ENCODE data around the gene TBC1D7. TPM values are rescaled to one million over a fixed set of nuclear protein-coding genes. Genes with fewer than 3 reads are reported as not detected.

The TBC1D7 gene
- total RNA-seq, 4 donors from 2014 or later = 5.7 to 14.9 (median 6.6) TPM

DNA sequence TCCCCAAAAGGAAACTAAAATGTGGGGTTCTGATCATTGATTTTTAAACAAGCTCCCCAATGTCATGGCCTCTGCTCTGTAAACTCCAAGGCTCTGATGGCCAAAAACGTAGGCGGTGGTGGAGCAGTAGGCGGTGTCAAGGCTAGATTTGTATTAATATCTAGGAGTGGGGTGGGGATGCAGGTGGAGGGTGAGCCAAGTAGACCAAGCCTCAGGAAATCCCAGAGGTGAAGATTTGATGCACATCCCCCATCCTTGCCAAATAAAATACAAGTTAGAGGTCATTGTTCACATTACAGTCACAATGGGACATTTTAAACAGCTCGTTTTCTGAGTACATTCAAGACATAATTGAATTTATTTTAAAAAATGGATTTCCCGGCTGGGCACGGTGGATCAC is 30.9 kb upstream of the TBC1D7 start:
- H3K4me1 ChIP-seq = peaks cover 0 to 19% of the 10 kb centered on the region in 2 donors
- H3K9me3 ChIP-seq = no peaks in the 10 kb centered on the region
- no peaks in the 10 kb centered on the region for H3K27me3 ChIP-seq
- H3K4me3 ChIP-seq = no peak overlapping the region
- peaks cover 0 to 4% of the 10 kb centered on the region in 2 donors for H3K36me3 ChIP-seq
- no peak for TF ChIP-seq POLR2A (IDR thresholded peaks at IDR 0.05)
- ATAC-seq (peak in 1 of 2 donors; percentile 69), DNase-seq (no peak)
- peak overlapping the region in 2 of 4 donors; percentile 11 to 37 for H3K27ac ChIP-seq
- in situ Hi-C loops (cut with MboI; ENCODE audit: low sequenced_read_pairs in 4 of 4) (no loop called here), intact Hi-C loops (cut with DNase I; ENCODE audit: low total_unique reads) (no loop called here)

DNA sequence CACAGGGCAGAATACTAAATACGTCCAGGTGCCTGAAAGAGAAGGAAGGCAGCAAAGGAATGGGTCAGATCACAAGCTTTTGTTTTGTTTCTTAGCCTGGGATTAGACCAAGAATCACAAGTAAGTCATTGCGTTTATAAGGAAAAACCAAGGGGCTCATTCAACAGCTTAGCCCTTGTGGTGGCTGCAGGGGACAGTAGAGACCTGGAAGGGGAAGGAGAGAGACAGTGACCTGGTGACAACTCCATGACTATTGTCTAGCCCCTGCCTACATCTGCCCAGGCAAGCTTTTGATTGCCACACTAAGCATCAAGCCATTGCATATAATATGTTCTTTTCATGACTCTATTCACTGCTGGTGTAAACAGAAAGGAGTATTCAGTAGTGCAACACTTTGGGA is 30.2 kb upstream of the TBC1D7 start:
- Histone ChIP-seq H3K36me3 (no peaks in the 10 kb centered on the region), H3K27me3 (no peaks in the 10 kb centered on the region), H3K4me1 (peaks cover 0 to 19% of the 10 kb centered on the region in 2 donors), H3K4me3 (no peak overlapping the region), H3K27ac (peak overlapping the region in 1 of 4 donors; percentile 30), H3K9me3 (no peaks in the 10 kb centered on the region)
- no peak for DNase-seq
- TF ChIP-seq, protein P1, sequence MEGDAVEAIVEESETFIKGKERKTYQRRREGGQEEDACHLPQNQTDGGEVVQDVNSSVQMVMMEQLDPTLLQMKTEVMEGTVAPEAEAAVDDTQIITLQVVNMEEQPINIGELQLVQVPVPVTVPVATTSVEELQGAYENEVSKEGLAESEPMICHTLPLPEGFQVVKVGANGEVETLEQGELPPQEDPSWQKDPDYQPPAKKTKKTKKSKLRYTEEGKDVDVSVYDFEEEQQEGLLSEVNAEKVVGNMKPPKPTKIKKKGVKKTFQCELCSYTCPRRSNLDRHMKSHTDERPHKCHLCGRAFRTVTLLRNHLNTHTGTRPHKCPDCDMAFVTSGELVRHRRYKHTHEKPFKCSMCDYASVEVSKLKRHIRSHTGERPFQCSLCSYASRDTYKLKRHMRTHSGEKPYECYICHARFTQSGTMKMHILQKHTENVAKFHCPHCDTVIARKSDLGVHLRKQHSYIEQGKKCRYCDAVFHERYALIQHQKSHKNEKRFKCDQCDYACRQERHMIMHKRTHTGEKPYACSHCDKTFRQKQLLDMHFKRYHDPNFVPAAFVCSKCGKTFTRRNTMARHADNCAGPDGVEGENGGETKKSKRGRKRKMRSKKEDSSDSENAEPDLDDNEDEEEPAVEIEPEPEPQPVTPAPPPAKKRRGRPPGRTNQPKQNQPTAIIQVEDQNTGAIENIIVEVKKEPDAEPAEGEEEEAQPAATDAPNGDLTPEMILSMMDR (IDR thresholded peaks at IDR 0.05 in 4 of 5, conservative IDR thresholded peaks at IDR 0.05 in 1 of 5) = no peak
- TF ChIP-seq POLR2A (IDR thresholded peaks at IDR 0.05) = no peak
- no peak for ATAC-seq
- intact Hi-C loops (cut with DNase I; ENCODE audit: low total_unique reads) = no loop called here
- in situ Hi-C loops (cut with MboI; ENCODE audit: low sequenced_read_pairs in 4 of 4) = no loop called here

DNA sequence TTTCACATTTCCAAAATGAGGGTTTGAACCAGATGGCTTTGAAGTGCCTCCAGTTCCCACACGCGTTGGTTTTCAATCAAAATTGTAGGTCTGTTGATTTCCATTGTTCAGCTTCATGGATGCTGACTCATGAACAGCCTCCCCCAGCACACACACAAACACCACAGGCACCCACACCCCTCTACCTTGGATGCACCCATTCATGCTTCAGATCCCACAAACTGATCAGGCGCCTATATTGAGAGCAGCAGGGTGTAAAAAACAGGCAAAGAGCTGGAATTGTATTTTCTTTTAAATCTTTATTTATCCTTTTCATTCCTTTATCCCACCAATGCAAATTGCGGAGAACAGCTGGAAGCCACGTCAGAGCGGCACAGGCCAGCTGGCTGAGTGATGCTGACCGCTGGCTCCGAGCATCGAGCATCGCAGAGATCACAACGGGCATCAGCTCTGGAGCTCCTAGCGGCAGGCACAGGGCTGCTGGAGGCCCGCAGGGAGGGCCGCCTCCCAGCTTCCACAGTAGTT is 29.3 kb upstream of the TBC1D7 start:
- intact Hi-C loops (cut with DNase I; ENCODE audit: low total_unique reads) (no loop called here), in situ Hi-C loops (cut with MboI; ENCODE audit: low sequenced_read_pairs in 4 of 4) (no loop called here)
- no peaks in the 10 kb centered on the region for H3K9me3 ChIP-seq
- no peak overlapping the region for H3K4me3 ChIP-seq
- no peaks in the 10 kb centered on the region for H3K36me3 ChIP-seq
- DNase-seq = no peak
- H3K4me1 ChIP-seq = peaks cover 0 to 19% of the 10 kb centered on the region in 2 donors
- no peak for ATAC-seq
- H3K27me3 ChIP-seq = no peaks in the 10 kb centered on the region
- TF ChIP-seq, protein P1 (IDR thresholded peaks at IDR 0.05 in 4 of 5, conservative IDR thresholded peaks at IDR 0.05 in 1 of 5) = no peak
- TF ChIP-seq POLR2A (IDR thresholded peaks at IDR 0.05) = no peak
- H3K27ac ChIP-seq = peak overlapping the region in 1 of 4 donors; percentile 30

DNA sequence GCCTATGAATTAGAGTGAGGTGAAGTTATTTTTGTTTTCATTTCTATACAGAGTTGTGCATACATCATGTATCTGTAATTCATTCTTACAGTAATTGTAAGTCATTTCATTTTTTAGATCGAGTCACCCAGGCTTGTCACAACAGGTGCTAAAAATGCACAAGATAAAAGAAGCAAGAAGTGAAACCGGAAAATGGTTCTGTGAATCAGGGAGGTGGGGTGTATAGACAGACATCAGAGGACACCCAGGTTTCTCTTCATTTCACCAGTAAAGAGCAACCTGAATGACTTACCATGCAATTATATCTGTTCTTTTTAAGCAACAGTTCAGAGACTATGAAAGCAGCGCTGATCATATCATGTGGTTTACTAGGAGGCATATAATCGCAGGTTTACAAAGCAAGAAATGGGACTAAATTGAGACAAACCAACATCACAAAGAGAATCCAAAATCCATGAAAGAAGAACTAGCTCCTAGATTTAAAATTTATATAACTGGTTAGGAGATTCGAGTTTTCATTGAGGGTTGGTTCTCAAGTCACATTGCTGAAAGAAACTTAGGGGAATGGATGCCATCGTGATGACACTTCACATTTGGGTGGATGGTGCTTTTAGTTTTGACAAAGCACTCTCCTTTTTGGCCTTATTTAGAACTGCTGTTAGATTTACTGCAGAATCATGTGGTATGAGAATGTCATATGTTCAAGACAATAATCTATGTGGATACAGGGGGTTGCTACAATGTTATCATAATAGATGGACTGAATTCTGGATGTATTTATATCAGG is 27.9 kb upstream of the TBC1D7 start:
- no peaks in the 10 kb centered on the region for H3K27me3 ChIP-seq
- no peak overlapping the region for H3K4me3 ChIP-seq
- intact Hi-C loops (cut with DNase I; ENCODE audit: low total_unique reads) (no loop called here), in situ Hi-C loops (cut with MboI; ENCODE audit: low sequenced_read_pairs in 4 of 4) (no loop called here)
- H3K4me1 ChIP-seq = peaks cover 0 to 17% of the 10 kb centered on the region in 2 donors
- no peaks in the 10 kb centered on the region for H3K36me3 ChIP-seq
- ATAC-seq = no peak
- no peak overlapping the region for H3K27ac ChIP-seq
- H3K9me3 ChIP-seq = no peaks in the 10 kb centered on the region
- DNase-seq = no peak
- no peak for TF ChIP-seq POLR2A (IDR thresholded peaks at IDR 0.05)
- TF ChIP-seq, protein P1 (IDR thresholded peaks at IDR 0.05 in 4 of 5, conservative IDR thresholded peaks at IDR 0.05 in 1 of 5) = no peak
